OCI-LY7 (cell line): Measurements from ENCODE around the gene BLOC1S6.

Experiments used
- EZH2phosphoT487 ChIP-seq: fragments of 200-600 bp; sonication (generic); IDR thresholded peaks from 2 replicates; pipeline ENCODE4 v1.6.1; 2018; ENCODE audit warnings: low read depth, borderline replicate concordance, mild to moderate bottlenecking, mixed run types, antibody characterized with exemption, low read length, moderate library complexity, mixed read lengths
- TF ChIP-seq, protein P1 (sequence below): fragments of 200-600 bp; sonication (generic); conservative IDR thresholded peaks from 2 replicates; pipeline ENCODE4 v1.5.1; 2014; ENCODE audit warnings: mild to moderate bottlenecking, antibody characterized with exemption, low read length, moderate library complexity, mixed read lengths

DNA sequence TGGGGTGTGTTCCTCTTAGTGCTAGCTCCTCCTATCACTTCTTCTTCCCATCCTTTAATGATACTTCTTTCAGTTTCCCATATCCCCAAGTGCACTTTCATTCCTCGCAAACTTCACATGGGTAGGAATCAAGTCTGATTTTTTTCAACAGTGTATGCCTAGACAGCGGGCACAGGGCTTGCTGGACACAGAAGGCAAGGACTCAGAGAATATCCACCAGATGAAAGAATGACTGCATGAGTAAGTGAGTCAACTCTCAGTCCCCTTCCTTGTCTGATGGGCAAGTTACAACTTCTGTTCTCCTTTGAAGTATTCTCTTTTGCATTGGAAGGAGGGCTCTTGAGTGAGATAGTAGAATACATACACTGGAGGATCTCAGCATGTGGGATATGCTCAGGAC lies 44.6 kb downstream of the BLOC1S6 start:
- TF ChIP-seq, protein P1, sequence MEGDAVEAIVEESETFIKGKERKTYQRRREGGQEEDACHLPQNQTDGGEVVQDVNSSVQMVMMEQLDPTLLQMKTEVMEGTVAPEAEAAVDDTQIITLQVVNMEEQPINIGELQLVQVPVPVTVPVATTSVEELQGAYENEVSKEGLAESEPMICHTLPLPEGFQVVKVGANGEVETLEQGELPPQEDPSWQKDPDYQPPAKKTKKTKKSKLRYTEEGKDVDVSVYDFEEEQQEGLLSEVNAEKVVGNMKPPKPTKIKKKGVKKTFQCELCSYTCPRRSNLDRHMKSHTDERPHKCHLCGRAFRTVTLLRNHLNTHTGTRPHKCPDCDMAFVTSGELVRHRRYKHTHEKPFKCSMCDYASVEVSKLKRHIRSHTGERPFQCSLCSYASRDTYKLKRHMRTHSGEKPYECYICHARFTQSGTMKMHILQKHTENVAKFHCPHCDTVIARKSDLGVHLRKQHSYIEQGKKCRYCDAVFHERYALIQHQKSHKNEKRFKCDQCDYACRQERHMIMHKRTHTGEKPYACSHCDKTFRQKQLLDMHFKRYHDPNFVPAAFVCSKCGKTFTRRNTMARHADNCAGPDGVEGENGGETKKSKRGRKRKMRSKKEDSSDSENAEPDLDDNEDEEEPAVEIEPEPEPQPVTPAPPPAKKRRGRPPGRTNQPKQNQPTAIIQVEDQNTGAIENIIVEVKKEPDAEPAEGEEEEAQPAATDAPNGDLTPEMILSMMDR = no peak
- TF ChIP-seq EZH2phosphoT487 = no peak
